Measurements from ENCODE around the gene TXN. TPM values are rescaled to one million over a fixed set of nuclear protein-coding genes. Genes with fewer than 3 reads are reported as not detected.

TXN gene
- total and polyA plus RNA-seq, 2 experiments from 2014 or later: 223 to 952 TPM

DNA sequence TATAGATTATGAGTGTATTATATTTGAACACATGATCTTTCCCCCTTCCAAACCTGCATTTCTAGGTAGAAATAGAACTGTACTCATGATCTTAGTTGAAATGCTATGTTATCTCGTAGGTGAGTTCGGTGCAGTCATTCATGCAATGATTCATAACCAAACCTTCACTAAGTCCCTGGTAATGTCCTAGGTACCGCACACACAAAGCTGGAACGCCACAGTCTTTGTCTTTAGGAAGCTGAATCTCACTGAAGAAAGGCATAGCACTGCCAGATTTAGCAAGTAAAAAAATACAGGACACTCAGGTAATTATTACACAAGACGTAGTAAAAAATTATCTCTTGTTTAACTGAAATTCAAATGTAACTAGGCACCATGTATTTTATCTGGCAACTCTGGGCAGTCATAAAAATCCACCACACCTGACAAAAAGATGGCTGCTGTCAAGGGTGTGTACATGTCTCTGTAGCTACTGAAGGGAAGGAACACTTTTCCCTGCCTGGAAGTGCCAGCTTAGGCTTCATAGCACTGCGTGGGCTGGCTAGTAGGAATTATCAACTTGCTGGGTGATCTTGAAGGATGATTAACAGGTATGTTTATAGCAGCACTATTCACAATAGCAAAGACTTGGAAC is 28.0 kb upstream of the TXN start:
- Histone ChIP-seq H3K36me3 (ENCODE audit: low read depth) (no peaks in the 10 kb centered on the region), H3K9ac (no peak overlapping the region), H3K79me2 (ENCODE audit: insufficient read depth) (no peaks in the 10 kb centered on the region), H4K20me1 (ENCODE audit: insufficient read depth) (no peaks in the 10 kb centered on the region), H3K4me2 (ENCODE audit: unreplicated experiment) (no peak overlapping the region), H2AFZ (no peak overlapping the region), H3K27ac (no peak overlapping the region), H3F3A (ENCODE audit: insufficient read depth) (no peaks in the 10 kb centered on the region), H3K4me3 (no peak overlapping the region), H3K4me1 (ENCODE audit: insufficient read depth) (no peaks in the 10 kb centered on the region), H3K27me3 (replicated peaks; ENCODE audit: insufficient read depth) (no peaks in the 10 kb centered on the region; the same call in 1 of the 2 replicates), H3K9me2 (ENCODE audit: insufficient read depth) (no peaks in the 10 kb centered on the region), H3K9me3 (ENCODE audit: low read depth) (no peaks in the 10 kb centered on the region)
- 77 to 78% methylated on average over 6 of the region's 6 CpGs for WGBS, 2 experiments (ENCODE audit: low coverage in 1 of 2, low lambda C conversion rate in 2 of 2, missing lambda C conversion rate in 2 of 2)
- in situ Hi-C loops (cut with MboI): no loop called here
- TF ChIP-seq EZH2phosphoT487 (IDR thresholded peaks at IDR 0.05; ENCODE audit: insufficient read depth, low read depth) (no peak), EZH2 (IDR thresholded peaks at IDR 0.05; ENCODE audit: insufficient read depth, poor library complexity, severe bottlenecking) (no peak)
- DNase-seq: no peak

DNA sequence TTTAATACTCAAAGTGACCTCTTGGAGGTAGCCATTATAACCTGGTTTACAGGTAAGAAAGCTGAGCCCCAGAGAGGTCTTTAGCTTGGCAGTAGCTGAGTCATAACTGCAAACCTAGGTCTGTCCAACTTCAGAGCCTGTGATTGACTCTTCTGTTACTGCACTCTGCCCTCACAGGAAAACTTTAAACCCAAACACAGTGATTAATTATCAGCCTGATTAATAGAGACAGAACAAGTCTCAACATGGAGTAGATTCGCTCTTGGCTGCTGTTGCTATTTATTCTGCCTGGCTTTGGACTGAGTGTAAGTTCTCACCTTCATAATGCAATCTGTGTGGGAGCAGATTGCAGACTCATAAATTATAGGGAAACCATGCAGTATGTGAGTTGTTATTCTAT is 27.4 kb upstream of the TXN start:
- H3K27ac ChIP-seq: no peak overlapping the region
- no peaks in the 10 kb centered on the region for H3K9me2 ChIP-seq (ENCODE audit: insufficient read depth)
- TF ChIP-seq EZH2phosphoT487 (IDR thresholded peaks at IDR 0.05; ENCODE audit: insufficient read depth, low read depth): no peak
- no peak for TF ChIP-seq EZH2 (IDR thresholded peaks at IDR 0.05; ENCODE audit: insufficient read depth, poor library complexity, severe bottlenecking)
- no peaks in the 10 kb centered on the region for H3K9me3 ChIP-seq (ENCODE audit: low read depth)
- no peak overlapping the region for H3K9ac ChIP-seq
- H3K4me1 ChIP-seq (ENCODE audit: insufficient read depth): no peaks in the 10 kb centered on the region
- no peaks in the 10 kb centered on the region for H3K79me2 ChIP-seq (ENCODE audit: insufficient read depth)
- no peaks in the 10 kb centered on the region for H3F3A ChIP-seq (ENCODE audit: insufficient read depth)
- H3K4me3 ChIP-seq: no peak overlapping the region
- no peak overlapping the region for H3K4me2 ChIP-seq (ENCODE audit: unreplicated experiment)
- 43 to 56% methylated on average over 1 of the region's 1 CpG for WGBS, 2 experiments (ENCODE audit: low coverage in 1 of 2, low lambda C conversion rate in 2 of 2, missing lambda C conversion rate in 2 of 2)
- no peak overlapping the region for H2AFZ ChIP-seq
- in situ Hi-C loops (cut with MboI): no loop called here
- H4K20me1 ChIP-seq (ENCODE audit: insufficient read depth): no peaks in the 10 kb centered on the region
- H3K27me3 ChIP-seq (replicated peaks; ENCODE audit: insufficient read depth): no peaks in the 10 kb centered on the region; the same call in 1 of the 2 replicates
- H3K36me3 ChIP-seq (ENCODE audit: low read depth): no peaks in the 10 kb centered on the region
- DNase-seq: no peak

DNA sequence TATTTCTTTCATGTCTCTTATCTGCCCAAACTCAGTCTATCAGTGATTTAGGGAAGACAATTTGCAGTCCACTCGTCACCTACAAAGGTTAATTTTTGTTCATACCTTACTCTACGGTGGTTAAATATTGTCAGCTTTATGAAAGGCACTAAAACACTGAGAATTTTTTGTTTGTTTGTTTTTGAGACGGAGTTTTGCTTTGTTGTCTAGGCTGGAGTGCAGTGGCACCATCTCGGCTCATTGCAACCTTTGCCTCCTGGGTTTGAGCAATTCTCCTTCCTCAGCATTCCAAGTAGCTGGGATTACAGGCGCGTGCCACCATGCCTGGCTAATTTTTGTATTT is 26.4 kb upstream of the TXN start:
- no peaks in the 10 kb centered on the region for H3K9me2 ChIP-seq (ENCODE audit: insufficient read depth)

DNA sequence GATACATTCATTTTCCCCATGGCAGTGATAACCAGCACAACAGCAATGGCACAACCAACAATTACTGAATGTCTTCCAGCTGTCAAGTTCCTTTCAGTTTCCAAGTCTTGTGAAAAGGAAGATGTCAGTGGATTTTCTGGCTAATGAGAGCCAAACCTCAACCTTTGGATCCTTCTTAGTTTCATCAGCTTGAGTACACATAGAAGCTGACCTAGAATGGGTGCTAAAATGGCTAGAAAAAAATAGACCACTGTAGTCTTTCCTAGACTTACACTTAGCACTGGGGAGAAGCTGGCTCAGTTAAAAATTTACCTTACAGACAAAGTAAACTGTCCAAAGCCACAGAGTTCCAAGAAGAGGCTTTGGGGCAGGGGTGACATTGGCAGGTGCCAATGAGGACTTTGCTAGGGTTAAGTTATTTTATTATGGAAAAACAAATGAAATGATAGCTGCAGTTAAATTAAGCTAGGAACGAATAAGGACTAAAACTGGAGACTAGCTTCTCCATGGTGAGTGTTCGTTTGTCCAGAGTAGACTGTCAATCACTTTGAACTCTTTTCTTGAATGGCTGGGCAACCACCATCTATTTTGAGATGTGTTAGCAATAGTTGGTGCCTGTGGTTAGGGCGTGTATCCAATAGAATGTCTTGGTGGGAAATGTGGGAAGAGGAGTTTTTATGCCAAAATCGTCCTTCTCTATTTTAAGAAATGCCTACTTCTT is 25.9 kb upstream of the TXN start:
- Histone ChIP-seq H3K27me3 (replicated peaks; ENCODE audit: insufficient read depth) (no peaks in the 10 kb centered on the region; the same call in 1 of the 2 replicates), H2AFZ (no peak overlapping the region), H3K9ac (no peak overlapping the region), H3K27ac (no peak overlapping the region), H3F3A (ENCODE audit: insufficient read depth) (peaks cover 5% of the 10 kb centered on the region; the same call in 1 of the 2 replicates), H3K79me2 (ENCODE audit: insufficient read depth) (no peaks in the 10 kb centered on the region), H4K20me1 (ENCODE audit: insufficient read depth) (no peaks in the 10 kb centered on the region), H3K4me1 (ENCODE audit: insufficient read depth) (0 out of 2 replicates have a peak, but pooled peaks cover 5% of the 10 kb centered on the region), H3K36me3 (ENCODE audit: low read depth) (no peaks in the 10 kb centered on the region), H3K9me2 (ENCODE audit: insufficient read depth) (no peaks in the 10 kb centered on the region), H3K4me3 (no peak overlapping the region), H3K9me3 (ENCODE audit: low read depth) (no peaks in the 10 kb centered on the region), H3K4me2 (ENCODE audit: unreplicated experiment) (no peak overlapping the region)
- WGBS, 2 experiments (ENCODE audit: low coverage in 1 of 2, low lambda C conversion rate in 2 of 2, missing lambda C conversion rate in 2 of 2): 53 to 59% methylated on average over 4 of the region's 4 CpGs
- DNase-seq: no peak
- in situ Hi-C loops (cut with MboI): no loop called here
- TF ChIP-seq EZH2 (IDR thresholded peaks at IDR 0.05; ENCODE audit: insufficient read depth, poor library complexity, severe bottlenecking): no peak
- no peak for TF ChIP-seq EZH2phosphoT487 (IDR thresholded peaks at IDR 0.05; ENCODE audit: insufficient read depth, low read depth)

More for the DNA sequence above, 26.4 kb upstream of the TXN start:
- in situ Hi-C loops (cut with MboI): no loop called here
- H3K27me3 ChIP-seq (replicated peaks; ENCODE audit: insufficient read depth): no peaks in the 10 kb centered on the region; the same call in 1 of the 2 replicates
- H3K4me3 ChIP-seq: no peak overlapping the region
- no peak for DNase-seq
- H3F3A ChIP-seq (ENCODE audit: insufficient read depth): peaks cover 5% of the 10 kb centered on the region; the same call in 1 of the 2 replicates
- H3K4me1 ChIP-seq (ENCODE audit: insufficient read depth): 0 out of 2 replicates have a peak, but pooled peaks cover 5% of the 10 kb centered on the region
- no peaks in the 10 kb centered on the region for H4K20me1 ChIP-seq (ENCODE audit: insufficient read depth)
- H3K79me2 ChIP-seq (ENCODE audit: insufficient read depth): no peaks in the 10 kb centered on the region
- no peaks in the 10 kb centered on the region for H3K36me3 ChIP-seq (ENCODE audit: low read depth)
- TF ChIP-seq EZH2 (IDR thresholded peaks at IDR 0.05; ENCODE audit: insufficient read depth, poor library complexity, severe bottlenecking) (no peak), EZH2phosphoT487 (IDR thresholded peaks at IDR 0.05; ENCODE audit: insufficient read depth, low read depth) (no peak)
- no peak overlapping the region for H3K27ac ChIP-seq
- no peak overlapping the region for H3K9ac ChIP-seq
- no peaks in the 10 kb centered on the region for H3K9me3 ChIP-seq (ENCODE audit: low read depth)
- WGBS, 2 experiments (ENCODE audit: low coverage in 1 of 2, low lambda C conversion rate in 2 of 2, missing lambda C conversion rate in 2 of 2): 88 to 90% methylated on average over 6 of the region's 6 CpGs
- H2AFZ ChIP-seq: no peak overlapping the region
- no peak overlapping the region for H3K4me2 ChIP-seq (ENCODE audit: unreplicated experiment)

Measured in GM23248 (cell line).